Stimulated activated CD4-positive, alpha-beta T cell treated with anti-CD3 and anti-CD28 coated beads, Interleukin-1b, Interleukin-23, amount 100 ng/mL, for 48 hours (primary cell): Measurements from ENCODE around the gene RILPL2.
"Not testable (repeated sequence)": the region's sequence is repeated elsewhere in the genome, so short reads cannot be mapped to it uniquely, and the experiment has no call there.

Experiments
- DNase-seq: peaks from one replicate; pipeline ENCODE4 v3.0.0-alpha.2; 2020

Gene RILPL2

GRCh38 chr12:123449249-123449733 lies 12.8 kb upstream of the RILPL2 start:
- no peak for DNase-seq

DNA sequence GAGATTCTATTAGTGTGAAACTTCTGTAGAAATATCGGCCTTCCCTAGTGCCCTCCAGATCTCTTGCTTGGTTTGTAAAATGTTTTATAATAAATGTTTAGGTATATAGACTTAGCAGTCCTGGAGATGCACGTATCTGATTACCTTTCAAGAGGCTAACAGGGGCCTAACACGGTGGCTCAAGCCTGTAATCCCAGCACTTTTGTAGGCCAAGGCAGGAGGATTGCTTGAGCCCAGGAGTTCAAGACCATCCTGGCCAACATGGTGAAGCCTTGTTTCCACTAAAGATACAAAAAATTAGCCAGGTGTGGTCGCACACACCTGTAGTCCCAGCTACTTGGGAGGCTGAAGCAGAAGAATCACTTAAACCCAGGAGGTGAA lies 9.8 kb upstream of the RILPL2 start:
- no peak for DNase-seq

DNA sequence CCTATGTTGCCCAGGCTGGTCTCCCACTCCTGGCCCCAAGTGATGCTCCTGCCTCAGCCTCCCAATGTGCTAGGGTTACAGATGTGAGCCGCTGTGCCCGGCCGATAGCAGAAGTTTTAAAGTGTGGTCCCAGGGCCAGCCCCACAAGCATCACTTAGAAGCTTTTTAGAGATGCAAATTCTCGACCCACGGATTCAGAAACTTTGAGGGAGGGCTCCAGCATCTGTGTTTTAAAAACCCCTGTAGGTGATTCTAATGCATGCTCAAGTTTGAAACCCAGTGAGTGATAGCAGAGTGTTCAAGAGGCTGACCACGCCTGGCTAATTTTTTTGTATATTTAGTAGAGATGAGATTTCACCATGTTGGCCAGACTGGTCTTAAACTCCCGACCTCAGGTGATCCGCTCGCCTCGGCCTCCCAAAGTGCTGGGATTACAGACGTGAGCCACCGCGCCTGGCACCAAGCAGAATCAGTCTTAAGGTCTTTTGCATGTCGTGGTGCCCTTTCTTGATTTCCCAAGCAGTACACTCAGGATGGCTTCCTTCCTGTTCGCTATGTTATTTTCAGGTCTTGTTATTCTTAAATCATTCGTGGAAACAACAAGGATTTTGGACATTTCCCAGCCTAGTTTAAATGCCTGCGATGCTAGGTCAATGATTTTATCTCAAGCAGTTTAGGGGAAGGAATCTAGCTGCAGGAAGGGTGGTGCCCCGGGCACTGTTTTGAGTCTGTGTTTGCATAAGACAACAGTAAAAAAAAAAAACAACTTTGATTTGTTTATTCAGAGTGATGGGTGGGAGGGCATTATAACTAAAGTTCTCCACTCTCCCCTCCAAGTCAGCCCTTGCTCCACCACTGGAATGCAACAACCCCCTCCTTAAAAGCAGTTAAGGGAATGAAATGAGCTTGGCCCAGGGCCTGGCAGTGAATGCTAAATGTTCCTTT lies 9.2 kb upstream of the RILPL2 start:
- DNase-seq, result no peak

DNA sequence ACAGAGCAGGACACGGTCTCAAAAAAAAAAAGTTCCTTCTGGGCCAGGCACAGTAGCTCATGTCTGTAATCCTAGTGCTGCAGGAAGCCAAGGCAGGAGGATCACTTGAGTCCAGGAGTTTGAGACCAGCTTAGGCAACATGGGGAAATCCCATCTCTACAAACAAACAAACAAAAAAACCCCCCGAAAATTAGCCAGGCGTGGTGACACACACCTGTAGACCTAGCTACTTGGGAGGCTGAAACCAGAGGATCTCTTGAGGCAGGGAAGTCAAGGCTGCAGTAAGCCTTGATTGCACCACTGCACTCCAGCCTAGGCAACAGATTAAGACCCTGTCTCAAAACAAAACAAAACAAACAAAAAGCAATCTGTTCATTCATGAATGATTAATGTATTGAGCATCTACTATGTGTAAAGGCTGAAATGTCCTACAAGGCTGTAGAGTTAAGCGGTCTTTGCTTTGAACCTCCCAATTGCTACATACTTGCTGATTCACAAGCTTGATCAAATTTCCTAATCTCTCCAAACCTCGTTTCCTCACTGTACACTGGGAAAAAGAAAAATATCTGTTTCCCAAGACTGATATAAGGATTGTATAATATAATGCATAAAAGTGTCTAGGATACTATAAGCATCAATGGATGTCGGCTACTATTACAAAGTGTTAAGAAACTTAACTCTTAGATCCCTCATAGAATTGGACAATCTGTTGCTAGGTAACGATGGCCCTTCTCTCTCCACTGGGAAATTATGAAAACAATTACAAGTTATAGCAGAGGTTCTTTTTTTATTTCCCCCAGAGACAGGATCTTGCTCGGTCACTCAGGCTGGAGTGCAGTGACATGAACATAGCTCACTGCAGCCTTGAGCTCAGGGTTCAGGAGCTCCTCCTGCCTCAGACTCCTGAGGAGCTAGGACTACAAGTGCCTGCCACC lies 7.9 kb upstream of the RILPL2 start:
- DNase-seq, result no peak

- DNase-seq, result no peak
Observed at GRCh38 chr12:123442774-123443173, 6.3 kb upstream of the RILPL2 start.

DNA sequence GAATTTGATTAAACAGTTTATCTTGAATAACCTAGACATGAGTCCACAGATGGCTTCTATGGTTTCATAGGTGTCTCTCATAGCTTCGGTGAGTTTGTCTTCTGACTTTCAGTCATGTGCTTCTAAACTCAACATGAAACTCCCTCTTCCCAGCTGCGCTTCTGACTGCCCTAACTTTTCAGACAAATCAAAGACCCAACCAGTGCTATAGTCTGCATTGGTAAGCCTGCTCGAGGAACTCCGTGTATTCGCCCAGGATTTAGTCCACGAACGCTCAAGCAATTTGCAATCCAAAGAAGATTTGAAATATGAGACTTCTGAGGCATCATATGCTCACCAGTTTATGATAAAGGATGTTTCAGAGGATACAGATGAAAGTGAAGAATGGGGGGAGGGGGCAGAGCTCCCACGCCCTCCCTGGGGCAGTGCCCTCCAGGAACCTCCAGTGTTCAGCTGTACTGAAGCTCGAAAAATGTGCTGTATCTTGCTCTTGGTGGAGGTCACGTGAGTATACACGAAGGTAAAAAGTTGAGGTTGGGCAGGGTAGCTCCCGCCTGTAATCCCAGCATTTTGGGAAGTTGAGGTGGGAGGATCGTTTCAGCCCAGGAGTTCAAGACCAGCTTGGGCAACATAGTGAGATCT lies 5.2 kb upstream of the RILPL2 start:
- no peak for DNase-seq

- no peak for DNase-seq
Observed at GRCh38 chr12:123435636-123436016, 858 bp downstream of the RILPL2 start.

- DNase-seq, result no peak
Observed at GRCh38 chr12:123433615-123434014, 2.9 kb downstream of the RILPL2 start.

DNA sequence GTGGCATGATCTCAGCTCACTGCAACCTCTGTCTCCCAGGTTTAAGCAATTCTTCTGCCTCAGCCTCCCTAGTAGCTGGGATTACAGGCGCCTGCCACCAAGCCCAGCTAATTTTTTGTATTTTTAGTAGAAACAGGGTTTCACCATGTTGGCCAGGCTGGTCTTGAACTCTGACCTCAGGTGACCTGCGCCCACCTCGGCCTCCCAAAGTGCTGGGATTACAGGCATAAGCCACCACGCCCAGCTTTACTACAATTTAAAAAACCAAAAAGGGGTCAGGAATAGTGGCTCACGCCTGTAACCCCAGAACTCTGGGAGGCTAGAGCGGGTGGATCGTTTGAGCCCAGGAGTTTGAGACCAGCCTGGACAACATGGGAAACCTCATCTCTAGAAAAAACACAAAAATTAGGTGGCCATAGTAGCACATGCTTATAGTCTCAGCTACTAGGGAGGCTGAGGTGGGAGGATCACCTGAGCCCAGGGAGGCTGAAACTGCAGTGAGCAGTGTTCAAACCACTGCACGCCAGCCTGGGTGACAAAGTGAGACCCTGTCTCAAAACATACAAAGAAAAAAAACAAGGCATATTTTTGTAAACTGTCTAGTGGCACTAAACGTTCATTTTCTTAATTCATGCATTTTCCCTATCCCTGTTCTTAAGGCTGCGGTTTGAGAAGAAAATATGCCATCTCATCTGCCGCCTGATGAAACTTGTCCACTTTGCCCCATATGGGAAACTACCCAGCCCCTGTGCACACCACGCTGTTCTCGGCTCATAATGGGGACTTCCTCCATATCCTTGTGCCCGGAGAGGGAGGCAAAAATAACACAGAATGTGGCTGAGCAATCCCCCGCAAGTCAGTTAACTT lies 4.3 kb downstream of the RILPL2 start:
- peak; percentile 41 for DNase-seq

- DNase-seq, result not testable (repeated sequence)
Observed at GRCh38 chr12:123429101-123429500, 7.4 kb downstream of the RILPL2 start.

- no peak for DNase-seq
Observed at GRCh38 chr12:123428591-123428990, 7.9 kb downstream of the RILPL2 start.

- DNase-seq, result peak; percentile 32
Observed at GRCh38 chr12:123427036-123427769, 9.3 kb downstream of the RILPL2 start.

GRCh38 chr12:123421314-123421713 lies 15.2 kb downstream of the RILPL2 start:
- DNase-seq, result no peak

GRCh38 chr12:123410041-123410412 lies 26.5 kb downstream of the RILPL2 start:
- no peak for DNase-seq

- DNase-seq, result not testable (repeated sequence)
Observed at GRCh38 chr12:123409284-123410040, 27.0 kb downstream of the RILPL2 start.

DNA sequence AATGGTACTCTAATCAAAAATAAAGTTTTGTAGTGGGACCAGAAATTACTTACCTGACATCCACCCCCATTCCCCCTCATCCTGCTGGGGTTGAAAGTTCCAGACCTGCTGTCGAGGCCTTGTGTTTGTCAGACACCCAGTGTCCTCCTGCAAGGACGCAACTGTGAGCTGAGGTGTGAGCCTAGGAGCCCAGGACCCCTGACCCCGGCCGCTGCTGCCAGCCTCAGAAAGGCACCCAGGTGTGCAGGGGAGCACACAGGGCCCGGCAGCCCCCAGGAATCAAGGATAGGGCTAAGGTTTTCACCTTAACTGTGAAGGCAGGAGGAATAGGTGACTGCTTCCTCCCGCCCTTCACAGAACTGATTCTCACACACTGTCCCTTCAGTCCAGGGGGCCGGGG lies 27.9 kb downstream of the RILPL2 start:
- not testable (repeated sequence) for DNase-seq

GRCh38 chr12:123407934-123408333 lies 28.6 kb downstream of the RILPL2 start:
- DNase-seq, result not testable (repeated sequence)

DNA sequence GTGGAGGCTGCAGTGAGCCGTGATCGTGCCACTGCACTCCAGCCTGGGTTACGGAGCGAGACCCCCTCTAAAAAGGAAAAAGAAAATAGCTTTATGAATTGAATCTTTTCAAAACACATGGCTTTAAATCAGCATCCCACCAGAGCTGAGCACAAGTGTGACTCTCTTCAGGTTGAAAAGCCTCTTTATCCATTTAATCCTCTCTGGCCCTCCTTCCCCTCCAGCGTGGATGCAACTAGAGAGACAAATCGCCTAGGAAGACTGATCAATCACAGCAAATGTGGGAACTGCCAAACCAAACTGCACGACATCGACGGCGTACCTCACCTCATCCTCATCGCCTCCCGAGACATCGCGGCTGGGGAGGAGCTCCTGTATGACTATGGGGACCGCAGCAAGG lies 29.2 kb downstream of the RILPL2 start:
- DNase-seq, result not testable (repeated sequence)

- no peak for DNase-seq
Observed at GRCh38 chr12:123404581-123404980, 31.9 kb downstream of the RILPL2 start.
